Hepatocyte (in vitro differentiated cells): ENCODE results near the gene RPL13A. TPM values are rescaled to one million over a fixed set of nuclear protein-coding genes. Genes with fewer than 3 reads are reported as not detected.

Experiments
- DNase-seq: peaks from one replicate; pipeline ENCODE4 v3.0.0-alpha.2; 2016; ENCODE audit warnings: low spot score
- H2AFZ ChIP-seq: fragments of 200-600 bp; sonication (generic); 2 replicates; pipeline ENCODE4 v1.6.0; 2016; ENCODE audit warnings: antibody characterized with exemption, mild to moderate bottlenecking
- H3K27ac ChIP-seq: fragments of 200-600 bp; sonication (generic); 2 replicates; pipeline ENCODE4 v1.5.1; 2016; ENCODE audit warnings: mild to moderate bottlenecking
- H3K27me3 ChIP-seq: fragments of 200-600 bp; sonication (generic); 2 replicates; pipeline ENCODE4 v1.6.1; 2016
- H3K36me3 ChIP-seq: fragments of 200-600 bp; sonication (generic); replicated peaks from 2 replicates; pipeline ENCODE4 v1.5.1; 2016; ENCODE audit warnings: low read depth; ENCODE audit not compliant: insufficient read depth
- H3K4me1 ChIP-seq: fragments of 200-600 bp; sonication (generic); 2 replicates; pipeline ENCODE4 v1.5.1; 2016; ENCODE audit warnings: mild to moderate bottlenecking, moderate library complexity; ENCODE audit not compliant: insufficient read depth
- H3K4me2 ChIP-seq: fragments of 200-600 bp; sonication (generic); 2 replicates; pipeline ENCODE4 v1.6.0; 2016
- H3K4me3 ChIP-seq: fragments of 200-600 bp; sonication (generic); 2 replicates; pipeline ENCODE4 v1.5.1; 2016; ENCODE audit warnings: mild to moderate bottlenecking
- H3K79me2 ChIP-seq: fragments of 200-600 bp; sonication (generic); 2 replicates; pipeline ENCODE4 v1.6.0; 2017; ENCODE audit warnings: mild to moderate bottlenecking
- H3K9me2 ChIP-seq: fragments of 200-600 bp; sonication (generic); replicated peaks from 2 replicates; pipeline ENCODE4 v1.6.0; 2017; ENCODE audit warnings: mild to moderate bottlenecking; ENCODE audit not compliant: insufficient read depth
- H3K9me3 ChIP-seq: fragments of 200-600 bp; sonication (generic); 2 replicates; pipeline ENCODE4 v1.5.1; 2016; ENCODE audit warnings: low read depth, mild to moderate bottlenecking
- H4K20me1 ChIP-seq: fragments of 200-600 bp; sonication (generic); 2 replicates; pipeline ENCODE4 v1.6.0; 2016; ENCODE audit warnings: mild to moderate bottlenecking; ENCODE audit not compliant: insufficient read depth, poor library complexity, severe bottlenecking
- CTCF ChIP-seq: fragments of 200-600 bp; sonication (generic); IDR thresholded peaks from 2 replicates; pipeline ENCODE4 v1.5.1; 2016; ENCODE audit warnings: antibody characterized with exemption, mild to moderate bottlenecking; ENCODE audit not compliant: poor library complexity
- EZH2 ChIP-seq: fragments of 200-600 bp; sonication (generic); IDR thresholded peaks from 2 replicates; pipeline ENCODE4 v1.6.1; 2016; ENCODE audit warnings: antibody characterized with exemption, mild to moderate bottlenecking, borderline replicate concordance
- EZH2phosphoT487 ChIP-seq: fragments of 200-600 bp; sonication (generic); IDR thresholded peaks from one replicate; pipeline ENCODE4 v1.6.1; 2018; ENCODE audit warnings: antibody characterized with exemption, mild to moderate bottlenecking, low read depth, moderate library complexity; ENCODE audit not compliant: unreplicated experiment, severe bottlenecking
- WGBS: methylation state at CpG from one replicate; pipeline ENCODE4 v1.1.6; 2016; ENCODE audit warnings: low lambda C conversion rate; ENCODE audit errors: missing lambda C conversion rate; 5-methylcytosine and 5-hydroxymethylcytosine counted together
- polyA plus RNA-seq: library from polyadenylated mRNA; unstranded; fragments of >200 nt; fragmentation: Nextera tagmentation; extraction: Ambion mirVana; gene quantifications from 2 replicates; pipeline ENCODE4 v1.2.1, GENCODE V29; 2016
- total RNA-seq: library from RNA; depleted of rRNA; stranded (reverse); fragments of >200 nt; gene quantifications from 2 replicates; pipeline ENCODE4 v1.2.3, GENCODE V29; 2014

RPL13A gene
- total and polyA plus RNA-seq, 2 experiments from 2014 or later: 904 to 1,997 TPM

GRCh38 chr19:49481020-49481683 is 6.3 kb upstream of the RPL13A start:
- DNase-seq: no peak
- no peaks in the 10 kb centered on the region for H3K9me3 ChIP-seq
- no peak overlapping the region for H3K4me2 ChIP-seq
- no peak overlapping the region for H2AFZ ChIP-seq
- no peaks in the 10 kb centered on the region for H3K36me3 ChIP-seq
- TF ChIP-seq EZH2phosphoT487 (no peak), EZH2 (no peak), CTCF (no peak)
- H3K4me1 ChIP-seq: no peaks in the 10 kb centered on the region
- H3K79me2 ChIP-seq: no peaks in the 10 kb centered on the region
- 94% methylated on average over 7 of the region's 7 CpGs for WGBS
- H3K27ac ChIP-seq: no peak overlapping the region
- H3K4me3 ChIP-seq: no peak overlapping the region
- no peaks in the 10 kb centered on the region for H4K20me1 ChIP-seq
- H3K9me2 ChIP-seq: no peaks in the 10 kb centered on the region
- H3K27me3 ChIP-seq: no peaks in the 10 kb centered on the region

GRCh38 chr19:49486232-49486631 is 1.2 kb upstream of the RPL13A start:
- Histone ChIP-seq H4K20me1 (peaks cover 33% of the 10 kb centered on the region), H2AFZ (no peak overlapping the region), H3K27me3 (no peaks in the 10 kb centered on the region), H3K27ac (no peak overlapping the region), H3K9me3 (no peaks in the 10 kb centered on the region), H3K4me2 (no peak overlapping the region), H3K79me2 (peaks cover 37% of the 10 kb centered on the region), H3K36me3 (peaks cover 5% of the 10 kb centered on the region), H3K9me2 (no peaks in the 10 kb centered on the region), H3K4me1 (peaks cover 20% of the 10 kb centered on the region), H3K4me3 (no peak overlapping the region)
- 94% methylated on average over 7 of the region's 7 CpGs for WGBS
- no peak for TF ChIP-seq CTCF
- DNase-seq: no peak

- H3K4me2 ChIP-seq: peak overlapping the region; percentile 64
- peaks cover 33% of the 10 kb centered on the region for H4K20me1 ChIP-seq
- H3K79me2 ChIP-seq: peaks cover 37% of the 10 kb centered on the region
- H3K27me3 ChIP-seq: no peaks in the 10 kb centered on the region
- peaks cover 20% of the 10 kb centered on the region for H3K4me1 ChIP-seq
- H3K9me2 ChIP-seq: no peaks in the 10 kb centered on the region
- H3K4me3 ChIP-seq: no peak overlapping the region
- H3K9me3 ChIP-seq: no peaks in the 10 kb centered on the region
- DNase-seq: no peak
- WGBS: 68% methylated on average over 23 of the region's 23 CpGs
- peak overlapping the region; percentile 64 for H2AFZ ChIP-seq
- H3K27ac ChIP-seq: peak overlapping the region; percentile 51
- no peak for TF ChIP-seq EZH2
- TF ChIP-seq EZH2phosphoT487: no peak
- TF ChIP-seq CTCF: no peak
- peaks cover 5% of the 10 kb centered on the region for H3K36me3 ChIP-seq
These were observed 615 bp upstream of the RPL13A start for GRCh38 chr19:49486710-49487276.
